Loucy (cell line): ENCODE measurements around the gene PIGU.

Experiments
- H2AFZ ChIP-seq: fragments of 200-600 bp; sonication (generic); 2 replicates; pipeline ENCODE4 v1.6.0; 2016; ENCODE audit warnings: antibody characterized with exemption, mild to moderate bottlenecking, low read length, moderate library complexity
- H3F3A ChIP-seq: fragments of 200-600 bp; 2 replicates; pipeline ENCODE4 v1.6.0; 2016; ENCODE audit warnings: antibody characterized with exemption, low read depth, mild to moderate bottlenecking
- H3K27me3 ChIP-seq: fragments of 200-600 bp; sonication (generic); 2 replicates; pipeline ENCODE4 v1.6.1; 2014; ENCODE audit warnings: low read length, mild to moderate bottlenecking; ENCODE audit not compliant: insufficient read depth, poor library complexity, severe bottlenecking
- H3K36me3 ChIP-seq: fragments of 200-600 bp; sonication (generic); 2 replicates; pipeline ENCODE4 v1.6.1; 2016; ENCODE audit warnings: low read length; ENCODE audit not compliant: insufficient read depth
- H3K4me1 ChIP-seq: fragments of 200-600 bp; sonication (generic); 2 replicates; pipeline ENCODE4 v1.5.1; 2014; ENCODE audit warnings: low read length, mild to moderate bottlenecking; ENCODE audit not compliant: insufficient read depth, poor library complexity, severe bottlenecking
- H3K4me2 ChIP-seq: fragments of 200-600 bp; sonication (generic); 2 replicates; pipeline ENCODE4 v1.6.0; 2014; ENCODE audit warnings: antibody characterized with exemption, low read length, low read depth, mild to moderate bottlenecking; ENCODE audit not compliant: poor library complexity, severe bottlenecking
- H3K4me3 ChIP-seq: fragments of 200-600 bp; sonication (generic); 2 replicates; pipeline ENCODE4 v1.5.1; 2014; ENCODE audit warnings: low read length, mild to moderate bottlenecking, mixed read lengths; ENCODE audit not compliant: poor library complexity, severe bottlenecking
- H3K79me2 ChIP-seq: fragments of 200-600 bp; sonication (generic); 2 replicates; pipeline ENCODE4 v1.6.1; 2014; ENCODE audit warnings: low read length; ENCODE audit not compliant: insufficient read depth
- H3K9ac ChIP-seq: fragments of 200-600 bp; sonication (generic); 2 replicates; pipeline ENCODE4 v1.6.0; 2014; ENCODE audit warnings: mild to moderate bottlenecking, low read depth, low read length, moderate library complexity; ENCODE audit not compliant: poor library complexity, severe bottlenecking
- H3K9me2 ChIP-seq: fragments of 200-600 bp; sonication (generic); replicated peaks from 2 replicates; pipeline ENCODE4 v1.6.1; 2016; ENCODE audit warnings: low read depth, low read length, mixed read lengths
- H3K9me3 ChIP-seq: fragments of 200-600 bp; sonication (generic); 2 replicates; pipeline ENCODE4 v1.6.1; 2014; ENCODE audit warnings: mild to moderate bottlenecking, antibody characterized with exemption, low read length, low read depth; ENCODE audit not compliant: insufficient read depth
- H4K20me1 ChIP-seq: fragments of 200-600 bp; sonication (generic); 2 replicates; pipeline ENCODE4 v1.6.0; 2014; ENCODE audit warnings: antibody characterized with exemption, low read length, mild to moderate bottlenecking; ENCODE audit not compliant: insufficient read depth, poor library complexity, severe bottlenecking
- EZH2phosphoT487 ChIP-seq: fragments of 200-600 bp; IDR thresholded peaks from 2 replicates; pipeline ENCODE4 v1.6.1; 2018; ENCODE audit warnings: antibody characterized with exemption, mild to moderate bottlenecking, moderate library complexity, borderline replicate concordance
- TF ChIP-seq, protein P1 (sequence below): fragments of 200-600 bp; sonication (generic); conservative IDR thresholded peaks from 2 replicates; pipeline ENCODE4 v1.5.1; 2014; ENCODE audit warnings: mild to moderate bottlenecking, antibody characterized with exemption, low read length

Gene PIGU

DNA sequence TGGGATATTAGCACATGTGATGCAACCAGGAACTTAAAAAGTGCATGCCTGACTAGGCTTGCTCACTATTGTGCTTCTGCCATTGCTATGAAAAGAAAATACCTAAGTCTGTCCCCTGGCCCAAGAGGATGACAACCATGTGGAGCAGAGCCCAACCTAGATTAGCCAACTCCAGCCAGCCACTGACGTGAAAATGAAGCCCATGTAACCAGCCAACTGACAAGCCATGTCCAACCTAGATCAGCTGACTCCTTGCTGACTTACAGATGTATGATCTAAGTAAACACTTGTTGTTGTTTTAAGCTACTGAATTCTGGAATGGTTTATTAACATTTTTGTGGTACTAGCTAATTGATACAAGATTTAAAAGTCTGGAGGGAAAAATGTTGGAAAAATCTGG is 47.5 kb downstream of the PIGU start:
- no peak overlapping the region for H3K4me3 ChIP-seq
- TF ChIP-seq, protein P1, sequence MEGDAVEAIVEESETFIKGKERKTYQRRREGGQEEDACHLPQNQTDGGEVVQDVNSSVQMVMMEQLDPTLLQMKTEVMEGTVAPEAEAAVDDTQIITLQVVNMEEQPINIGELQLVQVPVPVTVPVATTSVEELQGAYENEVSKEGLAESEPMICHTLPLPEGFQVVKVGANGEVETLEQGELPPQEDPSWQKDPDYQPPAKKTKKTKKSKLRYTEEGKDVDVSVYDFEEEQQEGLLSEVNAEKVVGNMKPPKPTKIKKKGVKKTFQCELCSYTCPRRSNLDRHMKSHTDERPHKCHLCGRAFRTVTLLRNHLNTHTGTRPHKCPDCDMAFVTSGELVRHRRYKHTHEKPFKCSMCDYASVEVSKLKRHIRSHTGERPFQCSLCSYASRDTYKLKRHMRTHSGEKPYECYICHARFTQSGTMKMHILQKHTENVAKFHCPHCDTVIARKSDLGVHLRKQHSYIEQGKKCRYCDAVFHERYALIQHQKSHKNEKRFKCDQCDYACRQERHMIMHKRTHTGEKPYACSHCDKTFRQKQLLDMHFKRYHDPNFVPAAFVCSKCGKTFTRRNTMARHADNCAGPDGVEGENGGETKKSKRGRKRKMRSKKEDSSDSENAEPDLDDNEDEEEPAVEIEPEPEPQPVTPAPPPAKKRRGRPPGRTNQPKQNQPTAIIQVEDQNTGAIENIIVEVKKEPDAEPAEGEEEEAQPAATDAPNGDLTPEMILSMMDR, result no peak
- TF ChIP-seq EZH2phosphoT487, result no peak
- no peaks in the 10 kb centered on the region for H3K9me3 ChIP-seq
- H3K79me2 ChIP-seq, result no peaks in the 10 kb centered on the region
- H3K4me1 ChIP-seq, result no peaks in the 10 kb centered on the region
- H3K9ac ChIP-seq, result no peak overlapping the region
- no peak overlapping the region for H2AFZ ChIP-seq
- peaks cover 22% of the 10 kb centered on the region; the same call in 1 of the 2 replicates for H3K36me3 ChIP-seq
- H3K4me2 ChIP-seq, result no peak overlapping the region
- no peaks in the 10 kb centered on the region for H3K9me2 ChIP-seq
- H3K27me3 ChIP-seq, result no peaks in the 10 kb centered on the region
- H3F3A ChIP-seq, result no peaks in the 10 kb centered on the region
- H4K20me1 ChIP-seq, result no peaks in the 10 kb centered on the region

DNA sequence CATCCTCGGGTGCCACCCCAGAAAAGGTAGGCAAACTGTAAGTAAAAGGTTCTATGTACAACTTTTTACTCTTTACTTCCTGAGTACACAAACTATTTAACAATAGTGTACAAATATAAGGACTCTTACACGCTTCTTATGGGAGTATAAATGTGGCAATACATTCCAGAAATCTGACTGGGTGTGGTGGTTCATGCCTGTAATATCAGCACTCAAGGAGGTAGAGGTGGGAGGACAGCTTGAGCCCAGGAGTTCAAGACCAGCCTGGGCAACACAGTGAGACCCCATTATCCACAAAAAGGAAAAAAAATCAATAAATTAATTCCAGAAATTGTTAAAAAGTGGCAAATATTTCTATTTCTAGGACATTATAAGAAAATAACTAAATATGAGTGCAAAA is 48.9 kb downstream of the PIGU start:
- no peaks in the 10 kb centered on the region for H3F3A ChIP-seq
- H4K20me1 ChIP-seq, result no peaks in the 10 kb centered on the region
- TF ChIP-seq EZH2phosphoT487, result no peak
- TF ChIP-seq, protein P1, result no peak
- no peak overlapping the region for H2AFZ ChIP-seq
- H3K9me2 ChIP-seq, result no peaks in the 10 kb centered on the region
- H3K9ac ChIP-seq, result no peak overlapping the region
- peaks cover 12% of the 10 kb centered on the region; the same call in 1 of the 2 replicates for H3K36me3 ChIP-seq
- H3K4me3 ChIP-seq, result no peak overlapping the region
- H3K9me3 ChIP-seq, result no peaks in the 10 kb centered on the region
- H3K27me3 ChIP-seq, result no peaks in the 10 kb centered on the region
- no peaks in the 10 kb centered on the region for H3K4me1 ChIP-seq
- no peak overlapping the region for H3K4me2 ChIP-seq
- H3K79me2 ChIP-seq, result no peaks in the 10 kb centered on the region

DNA sequence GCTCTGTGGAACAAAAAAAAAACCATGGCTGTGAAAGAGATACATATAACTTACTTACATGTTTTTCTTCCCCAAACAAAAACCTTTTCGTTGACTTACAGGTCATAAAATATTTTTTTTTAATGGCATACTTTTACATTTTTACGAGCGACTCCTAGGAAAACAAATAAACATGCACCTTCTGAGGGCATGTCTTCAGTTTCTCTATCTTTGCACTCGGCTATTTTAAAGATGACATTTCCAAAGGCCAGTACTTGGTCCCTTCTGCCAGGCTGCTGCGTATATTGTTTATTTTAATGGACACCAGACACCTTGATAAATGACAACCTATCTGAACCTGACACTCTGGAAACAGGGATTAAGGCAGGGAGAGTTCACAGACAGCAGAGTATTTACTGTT is 49.4 kb downstream of the PIGU start:
- no peak overlapping the region for H3K4me3 ChIP-seq
- no peak overlapping the region for H2AFZ ChIP-seq
- no peak overlapping the region for H3K4me2 ChIP-seq
- H3K9ac ChIP-seq, result no peak overlapping the region
- H3K9me3 ChIP-seq, result no peaks in the 10 kb centered on the region
- TF ChIP-seq, protein P1, result no peak
- no peak for TF ChIP-seq EZH2phosphoT487
- no peaks in the 10 kb centered on the region for H3K4me1 ChIP-seq
- no peaks in the 10 kb centered on the region for H3K79me2 ChIP-seq
- H3F3A ChIP-seq, result no peaks in the 10 kb centered on the region
- no peaks in the 10 kb centered on the region for H4K20me1 ChIP-seq
- H3K9me2 ChIP-seq, result no peaks in the 10 kb centered on the region
- peaks cover 6% of the 10 kb centered on the region; the same call in 1 of the 2 replicates for H3K36me3 ChIP-seq
- no peaks in the 10 kb centered on the region for H3K27me3 ChIP-seq
